ENCODE data around the gene HORMAD1.
"Not testable (repeated sequence)": the region's sequence is repeated elsewhere in the genome, so short reads cannot be mapped to it uniquely, and the experiment has no call there.

Gene HORMAD1

GRCh38 chr1:150720703-150721102 is at the start of gene HORMAD1:
Gene HORMAD1, minus strand, starts transcription at chr1:150720895. Its CDS starts 1,390 bp downstream, at chr1:150719505.
- no peak for DNase-seq

GRCh38 chr1:150767704-150768103 is 47.0 kb upstream of the HORMAD1 start:
- DNase-seq = not testable (repeated sequence)

GRCh38 chr1:150765977-150766301 is 45.2 kb upstream of the HORMAD1 start:
- DNase-seq = not testable (repeated sequence)

DNA sequence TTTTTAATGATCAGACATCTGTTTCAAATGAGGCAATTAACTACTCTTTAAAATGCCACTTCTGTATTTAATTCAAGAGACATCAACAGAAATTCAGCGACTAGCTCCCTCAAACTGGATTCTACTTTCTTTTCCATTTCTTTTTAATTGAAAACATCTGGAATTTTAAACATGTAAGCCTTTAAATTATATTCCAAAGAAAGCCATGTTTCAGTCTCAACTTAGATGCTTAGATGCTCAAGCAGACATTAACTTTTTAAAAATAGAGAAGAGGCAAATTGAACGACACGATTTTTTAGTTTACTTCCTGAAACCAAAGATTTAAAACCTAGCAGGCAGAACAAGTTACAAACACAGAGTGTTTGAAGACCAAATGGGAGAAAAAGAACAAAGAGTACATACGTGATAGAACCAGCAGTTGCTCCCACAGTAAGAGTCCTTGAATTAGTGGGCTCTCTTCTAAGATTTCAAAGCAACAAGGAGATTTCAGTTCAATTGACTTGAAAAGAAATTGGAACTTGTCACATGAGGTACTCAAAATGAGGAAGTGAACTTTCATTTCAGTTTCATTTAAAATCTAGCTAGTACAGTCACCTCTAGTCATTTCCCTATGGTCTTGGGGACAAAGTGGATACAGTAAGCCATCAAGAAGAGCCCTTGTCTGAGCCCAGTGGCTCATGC is 44.7 kb upstream of the HORMAD1 start, which contains the start of gene CTSS:
Gene CTSS (minus strand): TSS at position 483 of the 681 bp plus-strand sequence. CDS start 1,015 bp downstream, outside the sequence.
- peak; percentile 86 for DNase-seq

GRCh38 chr1:150764617-150765101 is 44.0 kb upstream of the HORMAD1 start:
- DNase-seq = peak; percentile 50

GRCh38 chr1:150763018-150763417 is 42.3 kb upstream of the HORMAD1 start:
- DNase-seq = no peak

GRCh38 chr1:150762552-150762951 is 41.9 kb upstream of the HORMAD1 start:
- peak; percentile 53 for DNase-seq

DNA sequence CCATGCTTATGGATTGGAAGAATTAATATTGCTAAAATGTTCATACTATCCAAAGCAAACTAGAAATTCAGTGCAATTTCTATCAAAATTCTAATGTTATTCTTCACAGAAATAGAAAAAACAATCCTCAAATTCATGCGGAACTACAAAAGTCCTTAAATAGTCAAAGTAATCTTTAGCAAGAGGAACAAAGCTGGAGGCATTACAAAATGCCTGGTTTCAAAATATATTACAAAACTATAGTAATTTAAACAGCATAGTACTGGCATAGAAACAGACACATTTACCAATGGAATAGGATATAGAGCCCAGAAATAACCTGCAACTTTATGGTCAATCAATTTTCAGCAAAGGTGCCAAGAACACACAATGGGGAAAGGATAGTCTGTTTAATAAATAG is 41.1 kb upstream of the HORMAD1 start:
- no peak for DNase-seq

DNA sequence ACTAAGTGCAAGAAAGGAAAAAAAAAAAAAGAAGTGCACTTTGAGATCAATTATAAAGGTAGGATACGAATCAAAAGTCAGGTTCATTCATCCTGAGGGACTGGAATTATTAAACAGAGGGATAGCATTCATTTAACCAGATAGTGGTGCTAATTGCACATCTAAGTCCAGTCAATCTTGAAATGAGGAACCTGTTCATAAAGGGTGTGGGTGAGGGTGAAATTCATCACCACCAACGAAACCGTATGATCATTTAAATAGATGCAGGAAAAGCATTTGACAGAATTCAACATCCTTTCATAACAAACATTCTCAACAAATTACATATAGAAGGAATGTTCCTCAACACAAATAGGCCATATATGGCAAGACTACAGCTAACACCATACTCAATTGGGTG is 39.3 kb upstream of the HORMAD1 start:
- DNase-seq = peak; percentile 67

GRCh38 chr1:150753416-150753815 is 32.7 kb upstream of the HORMAD1 start:
- no peak for DNase-seq

DNA sequence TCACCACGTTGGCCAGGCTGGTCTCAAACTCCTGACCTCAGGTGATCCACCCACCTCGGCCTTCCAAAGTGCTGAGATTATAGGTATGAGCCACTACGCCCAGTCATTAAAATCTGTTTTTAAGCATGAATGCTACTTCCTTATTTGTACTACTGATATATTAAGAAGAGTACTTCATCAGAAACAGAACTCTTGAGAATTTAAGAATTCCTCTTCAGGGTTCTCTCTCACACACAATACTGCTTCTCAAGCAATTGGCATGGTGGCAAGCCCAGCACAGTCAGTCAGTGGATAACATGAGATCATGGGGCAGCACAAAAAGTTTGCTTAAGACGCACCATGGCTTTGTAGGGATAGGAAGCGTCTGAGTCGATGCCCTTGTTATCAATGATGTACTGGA is 30.7 kb upstream of the HORMAD1 start:
- DNase-seq = no peak

GRCh38 chr1:150749720-150750311 is 29.1 kb upstream of the HORMAD1 start:
- DNase-seq = no peak

GRCh38 chr1:150748878-150749719 is 28.4 kb upstream of the HORMAD1 start:
- peak; percentile 65 for DNase-seq

GRCh38 chr1:150730130-150730721 is 9.5 kb upstream of the HORMAD1 start:
- DNase-seq = no peak

DNA sequence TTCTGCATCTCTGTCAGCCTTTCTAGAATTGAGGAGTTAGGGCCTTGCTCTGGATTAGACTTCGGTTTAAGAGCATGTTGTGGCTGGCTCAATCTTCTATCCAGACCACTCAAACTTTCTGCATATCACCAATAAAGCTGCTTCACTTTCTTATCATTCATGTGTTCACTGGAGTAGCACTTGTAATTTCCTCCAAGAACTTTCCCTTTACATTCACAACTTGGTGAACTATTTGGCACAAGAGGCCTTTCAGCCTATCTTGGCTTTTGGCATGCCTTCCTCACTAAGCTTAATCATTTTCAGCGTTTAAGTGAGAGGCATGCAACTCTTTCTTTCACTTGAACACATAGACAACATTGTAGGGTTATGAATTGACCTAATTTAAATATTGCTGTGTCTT is 3.6 kb upstream of the HORMAD1 start:
- DNase-seq = no peak

- DNase-seq = no peak
Observed at GRCh38 chr1:150720098-150720497, 597 bp downstream of the HORMAD1 start.

DNA sequence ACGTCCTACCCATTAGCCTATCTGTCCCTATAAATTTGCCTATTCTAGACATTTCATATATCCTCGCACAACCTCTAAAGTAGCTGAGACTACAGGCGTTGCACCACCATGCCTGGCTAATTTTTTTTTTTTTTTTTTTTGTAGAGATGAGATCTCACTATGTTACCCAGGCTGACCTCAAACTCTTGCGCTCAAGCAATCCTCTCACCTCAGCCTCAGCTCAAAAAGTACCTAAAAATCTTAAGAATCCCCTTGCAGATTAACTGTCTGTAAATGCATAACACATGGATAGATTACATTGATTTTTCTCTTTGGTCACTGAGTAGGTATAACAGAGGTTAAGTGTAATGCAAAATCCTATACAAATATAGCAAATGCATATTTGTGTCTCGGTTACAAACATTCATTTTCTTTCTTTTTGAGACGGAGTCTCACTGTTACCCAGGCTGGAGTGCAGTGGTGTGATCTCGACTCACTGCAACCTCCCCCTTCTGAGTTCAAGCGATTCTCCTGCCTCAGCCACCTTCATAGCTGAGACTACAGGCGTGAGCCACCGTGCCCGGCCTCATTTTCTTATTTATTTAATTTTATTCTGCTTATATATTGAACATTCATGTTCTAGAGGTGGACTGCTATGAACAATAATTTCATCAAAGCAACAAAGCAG is 2.3 kb downstream of the HORMAD1 start:
- DNase-seq = no peak

DNA sequence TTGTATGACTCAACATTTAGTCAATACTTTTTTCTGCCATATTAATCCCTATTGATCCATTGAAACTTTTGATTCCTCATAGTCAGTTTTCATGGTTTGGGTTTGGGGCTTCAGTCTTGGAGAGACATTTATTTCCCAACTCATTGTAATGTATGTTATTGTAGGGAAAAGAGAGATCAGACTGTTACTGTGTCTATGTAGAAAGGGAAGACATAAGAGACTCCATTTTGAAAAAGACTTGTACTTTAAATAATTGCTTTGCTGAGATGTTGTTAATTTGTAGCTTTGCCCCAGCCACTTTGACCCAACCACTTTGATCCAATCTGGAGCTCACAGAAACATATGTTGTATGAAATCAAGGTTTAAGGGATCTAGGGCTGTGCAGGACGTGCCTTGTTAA is 11.7 kb downstream of the HORMAD1 start:
- not testable (repeated sequence) for DNase-seq

- no peak for DNase-seq
Observed at GRCh38 chr1:150708595-150708994, 12.1 kb downstream of the HORMAD1 start.

DNA sequence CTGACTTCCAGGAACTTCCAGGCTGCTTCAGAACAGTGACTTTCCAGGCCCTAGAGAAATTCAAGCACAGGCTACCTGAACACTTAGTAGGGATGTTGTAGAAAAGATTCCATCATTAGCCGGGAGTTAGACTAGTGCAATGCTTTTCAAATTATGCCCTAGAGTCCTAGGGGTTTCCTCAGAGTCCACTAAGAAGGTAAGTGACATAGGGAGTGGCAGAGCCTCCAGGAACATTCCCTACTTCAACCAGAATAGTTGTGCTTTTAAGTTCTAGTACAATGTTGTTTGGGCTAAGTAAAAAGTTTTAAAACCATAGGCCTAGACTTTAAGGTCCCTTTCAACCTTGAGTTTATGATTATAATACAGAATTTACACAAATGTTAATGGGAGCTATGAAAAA is 14.6 kb downstream of the HORMAD1 start:
- no peak for DNase-seq

DNA sequence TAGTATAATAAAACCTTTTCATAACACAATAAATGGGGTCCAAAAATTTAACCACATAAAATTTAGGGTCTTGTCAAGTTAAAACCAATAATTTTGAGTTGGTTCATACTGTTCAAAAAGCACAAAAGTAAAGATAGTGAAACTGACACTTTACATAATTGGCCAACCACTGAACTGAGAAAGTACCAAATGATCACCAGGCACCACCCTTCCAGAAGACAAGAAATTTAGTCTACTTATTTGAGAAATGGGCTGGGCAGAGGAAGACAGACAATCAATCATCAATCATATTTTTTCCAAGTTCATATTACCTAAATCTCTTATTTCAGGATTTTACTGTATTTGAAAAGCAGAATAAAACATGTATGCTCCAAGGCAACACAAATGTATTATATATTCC is 17.3 kb downstream of the HORMAD1 start:
- no peak for DNase-seq
